ENCODE data around the gene TSPAN18.

- TF ChIP-seq POLR2A (IDR thresholded peaks at IDR 0.05; ENCODE audit: low read length) (no peak), GATA1 (IDR thresholded peaks at IDR 0.05; ENCODE audit: low read depth, low read length) (no peak)
Observed at GRCh38 chr11:44887636-44888035, 160.9 kb downstream of the TSPAN18 start.

Data from erythroblast (primary cell).